CD4-positive, alpha-beta T cell (primary cell): ENCODE measurements around the gene PPP1R9B. TPM values are rescaled to one million over a fixed set of nuclear protein-coding genes. Genes with fewer than 3 reads are reported as not detected.

Source experiments
- ATAC-seq: fragments of 200-7000 bp; cut with Tn5 transposase; one replicate; pipeline ENCODE4 v1.10.0; 2022; ENCODE audit warnings: mild to moderate bottlenecking; ENCODE audit not compliant: poor library complexity
- CTCF ChIA-PET: fragments of 350-600 bp; sonication (Branson Sonifier 250); formaldehyde crosslinking; loops from one replicate; lab custom pipeline; 2021; ENCODE audit warnings: antibody characterized with exemption, inconsistent platforms; lab: Charles Lee
- POLR2A ChIA-PET: fragments of 350-600 bp; sonication (Branson Sonifier 250); formaldehyde crosslinking; loops from one replicate; lab custom pipeline; 2021; ENCODE audit warnings: antibody characterized with exemption, inconsistent platforms; lab: Charles Lee
- DNase-seq, 14 experiments: peaks; one replicate each; pipeline ENCODE4 v3.0.0-alpha.2; 2013 to 2020; ENCODE audit warnings: mixed read lengths in 2 of 14
- H3K27ac ChIP-seq, 2 donors: one replicate each; pipeline versions ENCODE4 v1.5.1 to v1.7.0; 2013; ENCODE audit warnings: low read length in 2 of 2, low read depth in 1 of 2, mild to moderate bottlenecking in 1 of 2
- H3K27me3 ChIP-seq, 2 experiments: 1 replicate in 1 of 2; 2 replicates in 1 of 2; pipeline versions ENCODE4 v1.6.1 to v1.7.0; 2013; ENCODE audit warnings: low read length in 2 of 2, control low read depth in 1 of 2, mild to moderate bottlenecking in 1 of 2, moderate library complexity in 1 of 2; ENCODE audit not compliant: insufficient read depth in 2 of 2, control insufficient read depth in 1 of 2
- H3K36me3 ChIP-seq: one replicate; pipeline ENCODE4 v1.6.1; 2013; ENCODE audit warnings: low read length, control low read depth; ENCODE audit not compliant: insufficient read depth
- H3K4me1 ChIP-seq: one replicate; pipeline ENCODE4 v1.6.1; 2013; ENCODE audit warnings: low read length, control low read depth; ENCODE audit not compliant: insufficient read depth
- H3K4me3 ChIP-seq: one replicate; pipeline ENCODE4 v1.5.1; 2013; ENCODE audit warnings: mild to moderate bottlenecking, low read length, moderate library complexity
- H3K9me3 ChIP-seq, 2 experiments: 1 replicate in 1 of 2; 2 replicates in 1 of 2; pipeline versions ENCODE4 v1.6.1 to v1.7.0; 2013; ENCODE audit warnings: low read length in 2 of 2, mild to moderate bottlenecking in 2 of 2, control low read depth in 1 of 2, moderate library complexity in 1 of 2; ENCODE audit not compliant: control insufficient read depth in 1 of 2, insufficient read depth in 1 of 2
- H3K27ac Mint-ChIP-seq: one replicate; pipeline ENCODE4 v1.8.0; 2020; ENCODE audit warnings: mixed read lengths
- H3K27me3 Mint-ChIP-seq: one replicate; pipeline ENCODE4 v1.8.0; 2021; ENCODE audit warnings: mixed read lengths
- H3K36me3 Mint-ChIP-seq: one replicate; pipeline ENCODE4 v1.8.0; 2021; ENCODE audit warnings: low read depth, mixed read lengths
- H3K4me1 Mint-ChIP-seq: one replicate; pipeline ENCODE4 v1.8.0; 2021; ENCODE audit warnings: low read depth, mixed read lengths
- H3K4me3 Mint-ChIP-seq: one replicate; pipeline ENCODE4 v1.8.0; 2020; ENCODE audit warnings: mild to moderate bottlenecking, mixed read lengths
- H3K9me3 Mint-ChIP-seq: one replicate; pipeline ENCODE4 v1.8.0; 2020; ENCODE audit warnings: mixed read lengths
- intact Hi-C, 2 experiments: fragments of 100-400 bp; cut with DNase I in 1 of 2; cut with micrococcal nuclease in 1 of 2; formaldehyde crosslinking; loops; one replicate each; pipeline versions ENCODE4 v1.15.1 to v1.9.0; 2023 to 2025; cut with DNase I, micrococcal nuclease
- total RNA-seq, 174 experiments: library from RNA in 2 of 174; stranded (reverse) in 2 of 174; gene quantifications; one replicate each; pipeline ENCODE4 v1.2.3 and lab custom pipeline; 2021 to 2026
- TF ChIP-seq, protein P1 (sequence below): fragments of 200-600 bp; IDR thresholded peaks from one replicate; pipeline ENCODE4 v1.8.0; 2022; ENCODE audit warnings: antibody characterized with exemption, mild to moderate bottlenecking

The PPP1R9B gene
- total RNA-seq, 2 experiments from 2014 or later: 53.4 to 55.7 TPM

DNA sequence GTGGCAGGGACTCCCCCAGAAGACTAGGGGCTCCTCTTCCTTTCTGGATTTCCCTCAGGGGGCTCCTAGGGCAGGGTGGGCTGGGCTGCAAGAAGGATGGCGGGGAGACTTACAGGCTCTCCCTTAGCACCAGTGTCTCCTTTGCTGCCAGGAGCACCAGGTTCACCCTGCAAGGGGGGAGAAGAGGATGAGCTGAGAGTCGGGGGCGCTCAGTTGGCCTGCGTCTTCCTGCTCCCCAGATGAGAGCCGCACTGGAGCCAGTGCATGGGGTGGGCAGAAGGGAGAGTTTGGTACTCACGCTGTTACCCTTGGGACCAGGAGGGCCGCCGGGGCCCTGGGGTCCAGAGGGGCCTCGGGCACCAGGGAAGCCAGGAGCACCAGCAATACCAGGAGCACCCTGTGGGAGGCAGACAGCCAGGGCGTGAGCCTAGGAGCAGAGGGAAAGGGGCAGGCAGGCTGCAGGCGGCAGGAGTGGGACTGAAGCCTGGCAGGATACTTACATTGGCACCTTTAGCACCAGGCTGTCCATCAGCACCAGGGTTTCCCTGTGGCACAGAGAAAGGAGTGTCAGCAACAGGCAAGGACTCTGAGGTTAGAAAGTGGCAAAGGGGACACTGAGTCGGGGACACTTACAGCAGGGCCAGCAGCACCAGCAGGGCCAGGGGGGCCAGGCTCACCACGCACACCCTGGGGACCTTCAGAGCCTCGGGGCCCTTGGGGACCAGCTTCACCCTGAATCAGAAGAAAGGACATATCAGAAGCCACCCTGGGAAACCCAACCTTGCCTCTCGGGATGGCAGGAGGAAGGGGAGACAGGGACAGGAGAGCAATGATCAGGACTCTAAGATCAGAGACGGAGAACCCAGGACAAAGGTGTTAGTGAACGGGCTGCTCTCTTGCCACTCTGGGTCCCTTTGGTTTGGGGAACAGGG lies 44.7 kb upstream of the PPP1R9B start:
- CTCF ChIA-PET: no interaction called here

DNA sequence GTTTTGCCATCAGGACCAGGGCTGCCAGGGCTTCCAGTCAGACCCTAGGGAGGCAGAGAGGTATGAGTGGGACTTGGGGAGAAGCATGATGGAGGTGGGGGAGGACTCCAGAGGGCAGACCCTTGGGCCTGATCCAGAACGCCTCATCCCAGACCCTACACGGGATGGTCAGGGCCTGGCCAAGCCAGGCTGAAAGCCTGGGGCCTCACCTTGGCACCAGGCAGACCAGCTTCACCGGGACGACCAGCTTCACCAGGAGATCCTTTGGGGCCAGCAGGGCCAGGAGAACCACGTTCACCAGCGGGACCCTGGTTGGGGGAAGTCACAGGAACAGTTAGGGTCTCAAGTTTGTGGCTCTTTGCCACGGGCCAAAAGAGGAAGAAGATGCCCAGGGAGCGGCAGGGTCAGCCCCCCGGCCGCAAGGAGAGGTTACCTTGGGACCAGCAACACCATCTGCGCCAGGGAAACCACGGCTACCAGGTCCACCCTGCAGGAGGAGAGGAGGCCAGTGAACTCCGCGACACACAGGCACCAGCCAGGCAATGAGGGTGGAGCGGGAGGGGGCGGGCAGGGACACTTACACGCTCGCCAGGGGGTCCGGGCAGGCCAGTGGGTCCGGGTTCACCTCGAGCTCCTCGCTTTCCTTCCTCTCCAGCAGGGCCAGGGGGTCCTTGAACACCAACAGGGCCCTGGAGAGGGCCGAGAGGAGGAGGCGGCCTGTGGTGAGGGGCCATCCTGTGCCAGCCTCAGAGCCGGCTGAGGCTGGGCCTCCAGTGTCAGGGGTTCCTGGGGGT lies 43.9 kb upstream of the PPP1R9B start:
- Mint-ChIP-seq H3K27me3 (peaks cover 19% of the 10 kb centered on the region), H3K4me3 (no peak overlapping the region), H3K9me3 (no peaks in the 10 kb centered on the region), H3K27ac (no peak overlapping the region), H3K36me3 (no peaks in the 10 kb centered on the region), H3K4me1 (peaks cover 9% of the 10 kb centered on the region)
- no peak for DNase-seq
- Histone ChIP-seq H3K4me1 (peaks cover 2% of the 10 kb centered on the region), H3K27ac (no peak overlapping the region), H3K36me3 (no peaks in the 10 kb centered on the region), H3K27me3 (peaks cover 0 to 4% of the 10 kb centered on the region in 2 experiments), H3K9me3 (no peaks in the 10 kb centered on the region), H3K4me3 (no peak overlapping the region)
- TF ChIP-seq, protein P1, sequence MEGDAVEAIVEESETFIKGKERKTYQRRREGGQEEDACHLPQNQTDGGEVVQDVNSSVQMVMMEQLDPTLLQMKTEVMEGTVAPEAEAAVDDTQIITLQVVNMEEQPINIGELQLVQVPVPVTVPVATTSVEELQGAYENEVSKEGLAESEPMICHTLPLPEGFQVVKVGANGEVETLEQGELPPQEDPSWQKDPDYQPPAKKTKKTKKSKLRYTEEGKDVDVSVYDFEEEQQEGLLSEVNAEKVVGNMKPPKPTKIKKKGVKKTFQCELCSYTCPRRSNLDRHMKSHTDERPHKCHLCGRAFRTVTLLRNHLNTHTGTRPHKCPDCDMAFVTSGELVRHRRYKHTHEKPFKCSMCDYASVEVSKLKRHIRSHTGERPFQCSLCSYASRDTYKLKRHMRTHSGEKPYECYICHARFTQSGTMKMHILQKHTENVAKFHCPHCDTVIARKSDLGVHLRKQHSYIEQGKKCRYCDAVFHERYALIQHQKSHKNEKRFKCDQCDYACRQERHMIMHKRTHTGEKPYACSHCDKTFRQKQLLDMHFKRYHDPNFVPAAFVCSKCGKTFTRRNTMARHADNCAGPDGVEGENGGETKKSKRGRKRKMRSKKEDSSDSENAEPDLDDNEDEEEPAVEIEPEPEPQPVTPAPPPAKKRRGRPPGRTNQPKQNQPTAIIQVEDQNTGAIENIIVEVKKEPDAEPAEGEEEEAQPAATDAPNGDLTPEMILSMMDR: no peak
- ChIA-PET POLR2A (no interaction called here), CTCF (no interaction called here)
- no peak for ATAC-seq
- intact Hi-C loops: no loop called here

More for the DNA sequence above, 44.7 kb upstream of the PPP1R9B start:
- H3K9me3 Mint-ChIP-seq: no peaks in the 10 kb centered on the region
- peaks cover 15% of the 10 kb centered on the region for H3K4me1 Mint-ChIP-seq
- Histone ChIP-seq H3K9me3 (no peaks in the 10 kb centered on the region), H3K36me3 (no peaks in the 10 kb centered on the region), H3K4me1 (peaks cover 10% of the 10 kb centered on the region), H3K27me3 (peaks cover 0 to 7% of the 10 kb centered on the region in 2 experiments), H3K27ac (no peak overlapping the region), H3K4me3 (no peak overlapping the region)
- intact Hi-C loops: no loop called here
- no peak for ATAC-seq
- POLR2A ChIA-PET: no interaction called here
- H3K27me3 Mint-ChIP-seq: peaks cover 23% of the 10 kb centered on the region
- no peak overlapping the region for H3K4me3 Mint-ChIP-seq
- no peak for DNase-seq
- TF ChIP-seq, protein P1: no peak
- H3K27ac Mint-ChIP-seq: no peak overlapping the region
- H3K36me3 Mint-ChIP-seq: no peaks in the 10 kb centered on the region

DNA sequence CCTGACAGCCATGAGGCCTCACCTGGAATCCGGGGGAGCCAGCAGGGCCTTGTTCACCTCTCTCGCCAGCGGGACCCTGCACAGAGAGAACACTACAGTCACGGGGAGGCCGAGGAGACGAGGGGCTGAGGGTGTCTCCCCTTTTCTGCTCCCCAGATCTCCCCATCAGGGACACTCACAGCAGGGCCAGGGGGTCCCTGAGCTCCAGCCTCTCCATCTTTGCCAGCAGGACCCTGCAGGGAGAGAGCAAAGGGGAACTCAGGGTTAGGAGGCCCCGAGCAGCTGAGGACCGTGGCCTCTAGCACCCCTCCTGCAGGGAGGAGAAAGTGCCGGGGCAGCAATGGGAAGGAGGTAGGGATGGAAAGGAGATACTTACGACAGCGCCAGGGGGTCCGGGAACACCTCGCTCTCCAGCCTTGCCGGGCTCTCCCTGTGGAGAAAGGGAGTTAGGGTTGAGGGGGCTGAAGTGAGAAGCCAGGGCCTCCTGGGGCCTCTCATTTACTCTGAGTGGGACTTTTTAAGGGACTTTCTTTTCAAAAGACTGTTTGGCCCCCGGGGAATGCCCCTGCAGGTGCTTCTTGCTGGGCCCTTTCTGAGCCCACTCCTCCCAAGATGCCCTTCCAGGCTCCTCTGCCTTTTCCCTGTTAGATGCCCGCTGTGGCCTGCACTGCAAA lies 42.3 kb upstream of the PPP1R9B start:
- TF ChIP-seq, protein P1: no peak
- no peaks in the 10 kb centered on the region for H3K36me3 Mint-ChIP-seq
- H3K4me1 Mint-ChIP-seq: peaks cover 2% of the 10 kb centered on the region
- ATAC-seq: no peak
- H3K27ac Mint-ChIP-seq: no peak overlapping the region
- intact Hi-C loops: no loop called here
- Histone ChIP-seq H3K36me3 (no peaks in the 10 kb centered on the region), H3K4me3 (no peak overlapping the region), H3K4me1 (no peaks in the 10 kb centered on the region), H3K27me3 (peaks cover 0 to 4% of the 10 kb centered on the region in 2 experiments), H3K27ac (no peak overlapping the region), H3K9me3 (no peaks in the 10 kb centered on the region)
- ChIA-PET CTCF (no interaction called here), POLR2A (no interaction called here)
- peaks cover 6% of the 10 kb centered on the region for H3K27me3 Mint-ChIP-seq
- no peak overlapping the region for H3K4me3 Mint-ChIP-seq
- DNase-seq: no peak
- no peaks in the 10 kb centered on the region for H3K9me3 Mint-ChIP-seq
